Thyroid gland (tissue), 4 donors: ENCODE measurements around the gene ANKLE1.

Source experiments
- CTCF ChIP-seq, 6 experiments: fragments of 200-600 bp in 3 of 6; fragments of 450-650 bp in 3 of 6; sonication (generic) in 3 of 6; IDR thresholded peaks; one replicate each; pipeline ENCODE4 v1.5.1; 2016 to 2019; ENCODE audit warnings: antibody characterized with exemption in 6 of 6, mild to moderate bottlenecking in 2 of 6, inconsistent platforms in 1 of 6, moderate library complexity in 1 of 6
- POLR2A ChIP-seq, 2 donors: fragments of 450-650 bp; IDR thresholded peaks; one replicate each; pipeline ENCODE4 v1.6.1; 2017; ENCODE audit warnings: antibody characterized with exemption in 2 of 2, mild to moderate bottlenecking in 2 of 2, moderate library complexity in 1 of 2

GRCh38 chr19:17302391-17303166 is 20.9 kb downstream of the ANKLE1 start:
- TF ChIP-seq CTCF (IDR thresholded peaks at IDR 0.05) (no peak), POLR2A (IDR thresholded peaks at IDR 0.05) (no peak)
